Hypothalamus (tissue), 51 donors: ENCODE measurements around the gene QARS1.

Source experiments
- DNase-seq, 51 donors: peaks; one replicate each; lab custom pipeline; 2025; lab: John Stamatoyannopoulos, UW

The QARS1 gene

GRCh38 chr3:49104427-49105291 is at the start of gene QARS1:
TSS of gene QARS1 (minus strand) at chr3:49104757. CDS start at chr3:49104733, 24 bp downstream.
- peak; percentile 52 to 95 (median 88) for DNase-seq

- DNase-seq = no peak
Observed at GRCh38 chr3:49153349-49153912, 48.9 kb upstream of the QARS1 start.

GRCh38 chr3:49151610-49152009 is 47.1 kb upstream of the QARS1 start:
- no peak for DNase-seq

- no peak for DNase-seq
Observed at GRCh38 chr3:49148159-49148558, 43.6 kb upstream of the QARS1 start.

- DNase-seq = no peak
Observed at GRCh38 chr3:49140080-49140479, 35.5 kb upstream of the QARS1 start.

GRCh38 chr3:49135499-49135898 is 30.9 kb upstream of the QARS1 start:
- DNase-seq = no peak

- DNase-seq = no peak
Observed at GRCh38 chr3:49134471-49135265, 30.1 kb upstream of the QARS1 start.

GRCh38 chr3:49133226-49133951 is 28.8 kb upstream of the QARS1 start:
- DNase-seq = peak in 50 of 51 donors; percentile 18 to 82 (median 61)

GRCh38 chr3:49132437-49133225 is 28.1 kb upstream of the QARS1 start, which contains the start of gene LAMB2:
TSS of gene LAMB2 (minus strand) at chr3:49133050. CDS start at chr3:49132867, 183 bp downstream.
- DNase-seq = peak in 48 of 51 donors; percentile 5 to 74 (median 50)

GRCh38 chr3:49132073-49132436 is 27.5 kb upstream of the QARS1 start:
- DNase-seq = no peak

GRCh38 chr3:49131576-49131975 is 27.0 kb upstream of the QARS1 start:
- DNase-seq = no peak

GRCh38 chr3:49131040-49131439 is 26.5 kb upstream of the QARS1 start:
- DNase-seq = no peak

GRCh38 chr3:49124991-49125670 is 20.6 kb upstream of the QARS1 start:
- peak in 2 of 51 donors; percentile 20 to 48 for DNase-seq

GRCh38 chr3:49124203-49124602 is 19.6 kb upstream of the QARS1 start:
- no peak for DNase-seq

GRCh38 chr3:49123687-49124086 is 19.1 kb upstream of the QARS1 start:
- no peak for DNase-seq

- DNase-seq = no peak
Observed at GRCh38 chr3:49122886-49123545, 18.5 kb upstream of the QARS1 start.

- DNase-seq = no peak
Observed at GRCh38 chr3:49122451-49122850, 17.9 kb upstream of the QARS1 start.

GRCh38 chr3:49122022-49122421 is 17.5 kb upstream of the QARS1 start:
- no peak for DNase-seq
